MM.1S (cell line): Measurements from ENCODE around the gene SLA2.

Experiments used
- DNase-seq: peaks from one replicate; pipeline ENCODE4 v3.0.0-alpha.2; 2015
- H2AFZ ChIP-seq: fragments of 300-600 bp; sonication (generic); 2 replicates; pipeline ENCODE4 v1.6.0; 2016; ENCODE audit warnings: antibody characterized with exemption, low read length
- H3F3A ChIP-seq: fragments of 300-600 bp; sonication (generic); 2 replicates; pipeline ENCODE4 v1.6.1; 2016; ENCODE audit warnings: mild to moderate bottlenecking, antibody characterized with exemption, low read length, moderate library complexity, mixed read lengths; ENCODE audit not compliant: insufficient read depth
- H3K27ac ChIP-seq: fragments of 300-600 bp; sonication (generic); 2 replicates; pipeline ENCODE4 v1.5.1; 2016; ENCODE audit warnings: mild to moderate bottlenecking, low read length
- H3K27me3 ChIP-seq: fragments of 300-600 bp; sonication (generic); replicated peaks from 2 replicates; pipeline ENCODE4 v1.6.0; 2016; ENCODE audit warnings: low read length; ENCODE audit not compliant: insufficient read depth
- H3K36me3 ChIP-seq: fragments of 300-600 bp; sonication (generic); replicated peaks from 2 replicates; pipeline ENCODE4 v1.6.1; 2016; ENCODE audit warnings: mild to moderate bottlenecking, low read length, mixed read lengths; ENCODE audit not compliant: insufficient read depth
- H3K4me1 ChIP-seq: fragments of 300-600 bp; sonication (generic); 2 replicates; pipeline ENCODE4 v1.6.1; 2016; ENCODE audit warnings: low read length, mixed read lengths
- H3K4me2 ChIP-seq: fragments of 300-600 bp; sonication (generic); 2 replicates; pipeline ENCODE4 v1.6.0; 2016; ENCODE audit warnings: low read depth, low read length
- H3K4me3 ChIP-seq: fragments of 300-600 bp; sonication (generic); 2 replicates; pipeline ENCODE4 v1.5.1; 2016; ENCODE audit warnings: low read length, mixed read lengths
- H3K79me2 ChIP-seq: fragments of 300-600 bp; sonication (generic); 2 replicates; pipeline ENCODE4 v1.6.1; 2016; ENCODE audit warnings: mixed run types, low read length, mixed read lengths
- H3K9ac ChIP-seq: fragments of 300-600 bp; sonication (generic); 2 replicates; pipeline ENCODE4 v1.6.1; 2016; ENCODE audit warnings: low read length, mixed read lengths
- H3K9me2 ChIP-seq: fragments of 300-600 bp; sonication (generic); replicated peaks from 2 replicates; pipeline ENCODE4 v1.6.1; 2016; ENCODE audit warnings: mild to moderate bottlenecking, low read length, mixed read lengths; ENCODE audit not compliant: insufficient read depth
- H3K9me3 ChIP-seq: fragments of 300-600 bp; sonication (generic); replicated peaks from 2 replicates; pipeline ENCODE4 v1.6.1; 2016; ENCODE audit warnings: mild to moderate bottlenecking, low read length, mixed read lengths; ENCODE audit not compliant: insufficient read depth
- H4K20me1 ChIP-seq: fragments of 300-600 bp; sonication (generic); 2 replicates; pipeline ENCODE4 v1.6.1; 2016; ENCODE audit warnings: mild to moderate bottlenecking, low read length, moderate library complexity, mixed read lengths; ENCODE audit not compliant: insufficient read depth
- EZH2 ChIP-seq: fragments of 300-600 bp; sonication (generic); optimal IDR thresholded peaks from 2 replicates; pipeline ENCODE3; 2017; ENCODE audit warnings: low read depth, mild to moderate bottlenecking, antibody characterized with exemption, low read length, mixed read lengths
- EZH2phosphoT487 ChIP-seq: fragments of 300-600 bp; sonication (generic); IDR thresholded peaks from 2 replicates; pipeline ENCODE4 v1.6.1; 2018; ENCODE audit warnings: antibody characterized with exemption, low read length
- TF ChIP-seq, protein P1 (sequence below): fragments of 300-600 bp; sonication (generic); IDR thresholded peaks from 2 replicates; pipeline ENCODE4 v1.5.1; 2016; ENCODE audit warnings: antibody characterized with exemption, low read length, mixed read lengths

SLA2 gene

DNA sequence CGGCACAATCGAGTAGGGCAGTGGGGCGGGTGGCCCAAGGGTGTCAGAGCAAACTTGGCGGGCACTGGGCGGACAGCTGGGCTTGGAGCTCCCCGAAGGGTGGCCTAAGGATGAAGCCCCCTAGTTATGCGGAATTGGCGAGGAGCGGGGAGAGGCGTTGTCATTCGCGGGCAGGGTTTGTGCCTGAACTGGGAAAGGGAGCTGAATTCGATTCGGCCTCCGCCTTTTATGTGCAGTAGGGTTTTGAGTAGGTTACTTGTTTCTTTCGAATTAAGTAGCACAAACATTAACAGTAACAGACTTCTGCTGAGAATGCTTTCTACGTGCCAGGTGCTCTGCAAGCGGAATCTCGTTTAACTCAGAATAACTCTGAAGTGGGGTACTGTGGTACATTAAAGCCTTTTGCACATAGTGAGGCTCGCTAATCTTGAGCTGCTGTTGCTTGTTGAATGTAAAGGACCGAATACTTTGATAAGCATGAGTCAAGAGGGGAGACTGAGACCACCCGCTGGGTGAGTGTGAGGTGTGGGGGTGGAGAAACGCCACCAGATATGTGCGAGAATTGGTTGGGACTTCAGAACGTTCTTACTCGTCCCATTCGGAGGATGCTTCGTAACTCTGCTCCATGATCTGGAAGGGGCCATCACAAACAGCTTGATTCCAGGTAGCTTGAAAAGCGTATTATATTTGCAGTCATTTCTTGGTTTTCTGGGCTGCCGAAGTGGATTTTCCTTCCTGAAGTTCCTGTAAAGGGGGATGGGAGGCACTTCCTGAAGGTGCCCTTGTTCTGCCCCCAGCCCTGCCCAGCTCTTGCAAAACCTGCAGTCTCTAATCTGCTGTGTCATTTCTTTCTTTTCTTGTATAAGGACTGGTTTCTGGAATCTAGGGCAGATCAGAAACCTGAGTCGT lies 39.6 kb downstream of the SLA2 start:
- Histone ChIP-seq H3K9me3 (no peaks in the 10 kb centered on the region), H2AFZ (peak overlapping the region; percentile 53; the same call in 1 of the 2 replicates), H3K9me2 (no peaks in the 10 kb centered on the region), H3K4me3 (peak overlapping the region; percentile 97), H3K79me2 (peaks cover 47% of the 10 kb centered on the region), H3K27ac (peak overlapping the region; percentile 98), H3K36me3 (peaks cover 10% of the 10 kb centered on the region; the same call in 1 of the 2 replicates), H3K4me2 (peak overlapping the region; percentile 58), H3K27me3 (no peaks in the 10 kb centered on the region), H3K9ac (peak overlapping the region; percentile 96), H3K4me1 (peaks cover 14% of the 10 kb centered on the region), H4K20me1 (no peaks in the 10 kb centered on the region), H3F3A (peaks cover 27% of the 10 kb centered on the region; the same call in 1 of the 2 replicates)
- DNase-seq = peak; percentile 39
- TF ChIP-seq EZH2phosphoT487 (no peak), EZH2 (no peak)
- TF ChIP-seq, protein P1, sequence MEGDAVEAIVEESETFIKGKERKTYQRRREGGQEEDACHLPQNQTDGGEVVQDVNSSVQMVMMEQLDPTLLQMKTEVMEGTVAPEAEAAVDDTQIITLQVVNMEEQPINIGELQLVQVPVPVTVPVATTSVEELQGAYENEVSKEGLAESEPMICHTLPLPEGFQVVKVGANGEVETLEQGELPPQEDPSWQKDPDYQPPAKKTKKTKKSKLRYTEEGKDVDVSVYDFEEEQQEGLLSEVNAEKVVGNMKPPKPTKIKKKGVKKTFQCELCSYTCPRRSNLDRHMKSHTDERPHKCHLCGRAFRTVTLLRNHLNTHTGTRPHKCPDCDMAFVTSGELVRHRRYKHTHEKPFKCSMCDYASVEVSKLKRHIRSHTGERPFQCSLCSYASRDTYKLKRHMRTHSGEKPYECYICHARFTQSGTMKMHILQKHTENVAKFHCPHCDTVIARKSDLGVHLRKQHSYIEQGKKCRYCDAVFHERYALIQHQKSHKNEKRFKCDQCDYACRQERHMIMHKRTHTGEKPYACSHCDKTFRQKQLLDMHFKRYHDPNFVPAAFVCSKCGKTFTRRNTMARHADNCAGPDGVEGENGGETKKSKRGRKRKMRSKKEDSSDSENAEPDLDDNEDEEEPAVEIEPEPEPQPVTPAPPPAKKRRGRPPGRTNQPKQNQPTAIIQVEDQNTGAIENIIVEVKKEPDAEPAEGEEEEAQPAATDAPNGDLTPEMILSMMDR = no peak

DNA sequence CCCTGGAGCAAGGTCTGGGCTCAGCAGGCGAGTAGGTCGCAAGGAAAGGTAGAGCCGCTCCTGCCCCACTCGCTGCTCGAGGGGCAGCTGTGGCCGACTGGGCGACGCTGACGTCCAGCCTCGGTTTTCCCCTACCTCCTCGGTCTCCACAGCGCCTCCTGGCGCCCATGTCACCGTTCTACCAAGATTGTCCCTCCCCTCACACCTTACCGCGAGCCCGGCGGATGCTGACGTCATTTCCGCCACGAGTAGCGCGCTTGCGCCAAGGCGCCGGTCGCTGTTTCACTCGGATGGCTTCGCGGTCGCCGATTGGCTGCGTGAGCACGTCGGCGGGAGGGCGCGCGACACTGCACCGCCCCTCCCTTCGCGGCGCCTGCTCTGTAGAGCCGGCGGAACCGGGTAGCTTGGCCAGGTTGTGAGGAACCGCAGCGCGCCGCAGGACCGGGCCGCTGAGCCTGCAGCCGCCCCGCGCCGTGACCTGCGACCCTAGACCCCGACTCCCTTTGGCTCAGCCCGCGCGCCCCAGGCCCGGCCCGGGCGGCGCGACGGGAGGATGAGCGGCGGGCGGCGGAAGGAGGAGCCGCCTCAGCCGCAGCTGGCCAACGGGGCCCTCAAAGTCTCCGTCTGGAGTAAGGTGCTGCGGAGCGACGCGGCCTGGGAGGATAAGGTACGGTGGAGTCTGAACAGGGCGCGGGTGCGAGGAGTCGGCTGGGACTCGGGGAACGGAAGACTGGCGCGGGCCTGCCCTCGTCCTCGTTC lies 40.4 kb downstream of the SLA2 start, which contains the start of gene RAB5IF:
RAB5IF (plus strand) TSS at position 381 of the 759 bp plus-strand sequence; CDS start at position 554, 173 bp downstream.
- DNase-seq = peak; percentile 99
- peak within 1 kb of the TSS; percentile 87 for H3K4me2 ChIP-seq
- no peaks in the 10 kb centered on the region for H3K9me2 ChIP-seq
- H4K20me1 ChIP-seq = no peaks in the 10 kb centered on the region
- peaks cover 14% of the 10 kb centered on the region for H3K4me1 ChIP-seq
- no peaks in the 10 kb centered on the region for H3K9me3 ChIP-seq
- peak within 1 kb of the TSS; percentile 97 for H3K4me3 ChIP-seq
- peak within 1 kb of the TSS; percentile 79 for H2AFZ ChIP-seq
- peaks cover 43% of the 10 kb centered on the region for H3K79me2 ChIP-seq
- no peaks in the 10 kb centered on the region for H3K27me3 ChIP-seq
- peak within 1 kb of the TSS; percentile 98 for H3K27ac ChIP-seq
- peaks cover 27% of the 10 kb centered on the region; the same call in 1 of the 2 replicates for H3F3A ChIP-seq
- TF ChIP-seq EZH2phosphoT487 = no peak
- TF ChIP-seq, protein P1 = peak; percentile 89
- H3K36me3 ChIP-seq = peaks cover 10% of the 10 kb centered on the region; the same call in 1 of the 2 replicates
- H3K9ac ChIP-seq = peak within 1 kb of the TSS; percentile 96

DNA sequence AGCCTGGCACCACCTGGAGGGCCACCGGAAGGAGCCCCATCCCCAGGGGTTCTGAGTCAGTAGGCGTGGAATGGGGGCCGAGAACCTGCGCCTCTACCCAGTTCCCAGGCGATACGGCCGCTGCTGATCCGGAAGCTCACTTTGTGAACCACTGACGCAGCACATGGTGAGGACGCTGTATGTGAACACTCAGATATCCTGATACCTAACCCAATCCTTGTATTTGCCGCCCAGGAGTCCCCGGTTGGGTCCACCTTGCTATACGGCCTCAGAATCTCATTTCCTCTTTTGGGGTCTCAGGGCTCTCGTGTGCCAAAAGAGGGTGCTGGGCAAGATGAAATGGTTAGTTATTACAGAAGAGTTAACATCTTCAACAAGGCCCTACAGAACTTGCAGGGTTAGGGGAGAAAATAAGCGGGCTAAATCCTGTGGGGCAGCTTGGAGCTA lies 41.0 kb downstream of the SLA2 start:
- Histone ChIP-seq H3K9me2 (no peaks in the 10 kb centered on the region), H3K27me3 (no peaks in the 10 kb centered on the region), H3K9ac (peak overlapping the region; percentile 94), H3K27ac (peak overlapping the region; percentile 98), H3K36me3 (peaks cover 10% of the 10 kb centered on the region; the same call in 1 of the 2 replicates), H3F3A (peaks cover 27% of the 10 kb centered on the region; the same call in 1 of the 2 replicates), H3K79me2 (peaks cover 43% of the 10 kb centered on the region), H3K4me2 (peak overlapping the region; percentile 87), H2AFZ (peak overlapping the region; percentile 79), H4K20me1 (no peaks in the 10 kb centered on the region), H3K4me3 (peak overlapping the region; percentile 97), H3K4me1 (peaks cover 16% of the 10 kb centered on the region), H3K9me3 (no peaks in the 10 kb centered on the region)
- TF ChIP-seq EZH2phosphoT487 = no peak
- TF ChIP-seq, protein P1 = no peak
- TF ChIP-seq EZH2 = no peak
- peak; percentile 72 for DNase-seq
